DMS79 (cell line): ENCODE measurements around the gene CACNA2D1.

Source experiments
- DNase-seq: peaks from one replicate; lab custom pipeline; 2025; lab: John Stamatoyannopoulos, UW

Gene CACNA2D1

GRCh38 chr7:82284936-82285519, 158.5 kb downstream of the CACNA2D1 start:
- DNase-seq, result no peak

DNA sequence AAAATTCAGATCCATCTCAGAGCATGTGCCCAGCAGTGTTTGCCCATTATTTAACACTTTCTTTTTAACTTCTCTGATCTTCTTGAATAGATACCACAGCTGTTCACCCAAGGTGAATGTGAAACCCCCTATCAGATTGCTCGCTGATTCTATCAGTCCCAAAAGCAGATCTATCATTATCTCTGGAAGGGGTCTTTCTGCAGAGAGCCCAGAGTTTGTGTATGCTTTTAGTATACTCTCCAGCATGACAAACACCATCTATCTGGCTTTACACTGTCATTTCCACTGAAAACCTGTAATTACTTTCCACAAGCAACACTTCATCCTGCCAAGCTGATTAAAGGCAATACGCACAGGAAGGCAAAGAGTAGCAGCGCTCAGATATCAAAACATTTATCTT, 168.2 kb downstream of the CACNA2D1 start:
- no peak for DNase-seq

GRCh38 chr7:82274681-82275080, 168.9 kb downstream of the CACNA2D1 start:
- no peak for DNase-seq

- no peak for DNase-seq
Observed at GRCh38 chr7:82273886-82274285, 169.7 kb downstream of the CACNA2D1 start.

DNA sequence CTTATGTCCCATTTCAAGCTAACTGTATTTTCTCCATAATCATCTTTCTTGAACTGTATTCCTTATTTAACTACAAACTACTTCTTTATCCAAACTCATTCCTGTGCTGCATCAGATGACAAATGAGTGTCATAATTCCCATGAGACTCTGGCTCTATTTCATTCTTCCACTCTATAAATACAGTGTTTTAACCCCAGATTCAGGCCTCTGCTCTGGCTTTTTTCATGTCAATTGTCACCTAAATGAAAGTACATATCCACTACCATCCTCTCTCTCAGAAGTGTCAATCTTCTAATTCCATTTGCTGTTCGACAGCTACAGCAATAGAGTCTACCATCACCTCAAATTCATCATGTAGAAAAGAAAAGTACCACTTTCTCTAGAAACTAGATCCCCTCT, 172.7 kb downstream of the CACNA2D1 start:
- no peak for DNase-seq

DNA sequence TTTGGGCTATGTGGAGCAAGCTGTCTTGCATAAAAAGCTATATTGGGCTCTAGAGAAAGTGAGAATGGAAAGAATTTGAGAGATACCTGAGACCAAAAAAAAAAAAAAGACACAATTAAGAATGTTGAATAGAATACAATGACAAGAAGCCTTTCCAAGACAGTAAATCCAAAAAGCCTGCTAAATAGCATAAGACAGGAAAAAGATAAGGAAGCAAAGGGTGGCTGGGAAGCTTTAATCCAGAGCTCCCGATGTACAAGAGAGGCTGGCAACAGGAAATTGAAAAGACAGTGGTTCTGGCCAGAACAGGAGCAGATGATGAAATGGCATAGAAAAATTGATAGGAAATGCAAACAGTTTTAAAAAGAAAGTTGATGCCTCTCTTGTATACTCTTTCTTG, 174.9 kb downstream of the CACNA2D1 start:
- DNase-seq, result no peak

DNA sequence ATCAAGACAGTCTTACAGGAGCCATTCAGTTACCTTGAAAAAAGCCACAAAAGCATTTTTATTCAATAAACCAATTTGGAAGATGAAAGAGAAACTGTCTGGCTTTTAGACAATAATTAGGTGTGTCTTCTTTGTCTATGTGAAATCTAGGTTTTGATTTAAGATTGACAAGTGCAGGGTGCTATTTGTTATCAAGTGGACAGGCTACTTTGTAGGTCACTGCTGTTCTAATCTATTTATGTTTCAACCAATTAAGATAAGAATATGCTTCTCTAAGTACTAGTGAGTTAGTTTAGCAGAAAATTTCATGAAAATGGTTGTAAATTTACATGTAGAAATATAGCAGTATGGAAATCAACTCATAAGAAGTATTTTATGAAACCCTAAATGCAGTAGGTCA, 177.5 kb downstream of the CACNA2D1 start:
- DNase-seq, result no peak

DNA sequence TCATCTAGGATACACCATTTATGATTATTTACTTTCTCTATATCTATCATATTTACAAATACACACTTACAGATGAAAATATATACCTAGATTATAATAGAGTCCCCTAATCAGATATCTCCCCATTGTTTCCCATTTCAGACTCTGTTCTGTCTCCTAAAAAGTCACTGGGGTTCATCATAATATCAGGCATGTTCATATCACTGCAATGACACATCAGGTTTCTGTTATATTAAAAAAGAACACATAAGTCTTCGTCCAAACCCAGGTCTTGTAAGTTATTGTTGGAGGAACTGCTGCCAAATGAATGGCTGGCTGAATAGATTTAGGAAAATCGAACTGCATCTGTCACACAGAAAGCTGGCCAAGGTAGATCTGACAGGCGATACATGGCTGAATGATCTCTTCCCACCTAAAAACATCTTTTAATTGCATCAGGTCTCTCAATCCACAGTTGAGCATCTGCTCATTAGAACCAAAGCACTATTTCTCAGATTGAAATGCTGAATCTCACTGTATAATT, 178.7 kb downstream of the CACNA2D1 start:
- peak; percentile 7 for DNase-seq

- DNase-seq, result peak; percentile 19
Observed at GRCh38 chr7:82263920-82264782, 179.4 kb downstream of the CACNA2D1 start.

DNA sequence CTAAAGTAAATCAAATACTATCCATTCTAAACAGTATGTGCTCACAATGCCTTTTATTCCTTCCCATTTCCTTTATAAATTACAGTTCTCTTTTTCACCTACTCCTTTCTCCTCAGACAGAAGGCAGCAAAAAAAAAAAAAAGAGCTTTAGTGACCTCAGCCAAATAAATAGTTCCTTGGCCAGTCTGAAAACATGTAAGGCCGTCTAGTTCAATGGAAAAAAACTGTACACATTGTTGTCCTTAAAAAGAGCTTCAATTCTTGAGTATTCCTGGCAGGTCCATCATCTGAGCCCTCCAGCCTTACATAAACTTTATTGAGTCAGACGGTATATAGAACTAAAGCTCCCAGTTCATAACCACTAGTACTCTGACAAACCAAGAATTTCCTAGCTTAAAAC, 185.4 kb downstream of the CACNA2D1 start:
- no peak for DNase-seq

DNA sequence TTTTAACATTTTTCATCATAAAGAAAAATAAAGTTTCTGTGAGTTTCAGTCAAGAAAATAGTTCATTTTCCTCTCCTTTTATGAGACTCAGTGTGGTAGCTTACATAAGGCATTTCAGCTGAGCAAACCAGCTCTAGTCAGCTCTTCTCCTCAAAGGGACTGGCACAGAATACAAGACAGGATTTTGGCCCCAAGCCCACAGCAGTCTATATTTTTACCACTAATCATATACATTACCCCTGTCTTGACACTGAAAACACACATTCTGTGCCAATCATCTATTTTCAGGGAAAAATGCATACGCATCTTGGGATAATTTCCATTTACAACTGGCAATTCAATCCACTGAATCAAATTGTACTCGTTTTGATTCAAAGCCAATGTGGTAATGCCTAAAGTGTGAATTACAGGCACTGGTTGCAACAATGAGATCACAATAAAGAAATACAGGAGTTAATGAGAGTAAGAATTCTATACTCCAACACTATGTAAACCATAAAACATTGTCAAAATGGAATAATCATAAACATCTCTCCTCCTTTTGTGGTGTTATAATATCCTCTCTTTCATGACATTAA, 186.4 kb downstream of the CACNA2D1 start:
- DNase-seq, result no peak

DNA sequence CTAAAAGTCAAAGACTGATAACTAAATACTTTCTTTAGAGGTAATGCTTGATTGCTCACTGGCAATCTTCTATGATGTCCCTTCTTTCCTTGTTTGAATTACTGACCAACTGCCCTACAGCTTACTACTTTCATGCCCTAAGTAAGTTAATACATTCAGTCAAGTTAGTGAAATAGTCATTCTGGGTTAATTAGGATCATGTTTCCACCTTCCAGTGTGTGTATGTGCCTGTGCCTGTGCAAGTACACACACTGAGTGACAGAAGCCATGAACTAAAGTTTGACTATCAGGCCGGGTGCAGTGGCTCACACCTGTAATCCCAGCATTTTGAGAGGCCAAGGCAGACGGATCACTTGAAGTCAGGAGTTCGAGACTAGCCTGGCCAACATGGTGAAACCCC, 187.9 kb downstream of the CACNA2D1 start:
- DNase-seq, result no peak

DNA sequence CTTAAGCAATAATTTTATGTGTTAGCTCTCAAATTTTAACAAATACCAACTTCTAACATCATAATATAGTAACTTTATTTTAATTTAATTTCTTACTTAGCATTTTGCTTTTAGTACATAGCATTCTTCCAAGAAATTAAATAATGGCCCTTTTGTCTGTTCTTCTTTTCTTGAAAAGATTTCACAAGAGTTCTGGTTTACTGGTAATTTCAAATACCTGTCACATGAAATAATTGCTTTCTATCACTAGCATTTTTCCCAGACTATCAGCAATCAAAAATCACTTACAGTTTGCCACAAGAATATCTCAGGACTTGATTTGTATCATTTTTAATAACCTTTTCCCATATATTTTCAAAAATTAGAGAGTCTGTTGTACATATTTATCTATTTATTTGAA, 193.0 kb downstream of the CACNA2D1 start:
- DNase-seq, result no peak

GRCh38 chr7:82249979-82250378, 193.6 kb downstream of the CACNA2D1 start:
- DNase-seq, result no peak

DNA sequence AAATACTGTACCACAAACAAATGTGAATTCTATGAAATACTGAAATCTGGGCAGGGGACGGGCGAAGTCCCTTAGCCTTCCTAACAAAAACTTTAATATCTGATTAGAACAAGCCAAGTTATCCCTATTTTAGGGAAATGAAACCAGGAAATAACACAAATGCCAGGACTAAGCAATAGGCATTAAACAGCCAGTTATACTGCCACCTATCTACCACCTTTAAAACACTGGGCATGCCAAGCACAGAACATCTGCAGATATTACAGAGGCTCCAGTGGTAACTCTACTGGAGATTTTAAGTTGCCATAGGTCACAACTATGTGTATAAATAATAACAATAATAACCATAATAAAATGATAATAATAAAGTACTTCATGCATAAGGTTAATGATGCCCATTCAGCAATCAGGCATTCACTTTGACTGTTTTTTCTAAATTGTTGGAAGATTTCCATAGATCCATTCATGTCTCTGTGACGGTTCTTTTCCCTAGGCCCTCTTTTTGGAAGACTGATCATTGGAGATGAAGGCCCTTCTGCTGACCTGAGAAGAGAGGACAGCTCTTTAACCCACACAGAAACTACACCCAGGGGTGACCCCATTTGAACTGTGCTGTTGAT, 195.7 kb downstream of the CACNA2D1 start:
- no peak for DNase-seq

GRCh38 chr7:82244947-82245517, 198.5 kb downstream of the CACNA2D1 start:
- DNase-seq, result no peak

DNA sequence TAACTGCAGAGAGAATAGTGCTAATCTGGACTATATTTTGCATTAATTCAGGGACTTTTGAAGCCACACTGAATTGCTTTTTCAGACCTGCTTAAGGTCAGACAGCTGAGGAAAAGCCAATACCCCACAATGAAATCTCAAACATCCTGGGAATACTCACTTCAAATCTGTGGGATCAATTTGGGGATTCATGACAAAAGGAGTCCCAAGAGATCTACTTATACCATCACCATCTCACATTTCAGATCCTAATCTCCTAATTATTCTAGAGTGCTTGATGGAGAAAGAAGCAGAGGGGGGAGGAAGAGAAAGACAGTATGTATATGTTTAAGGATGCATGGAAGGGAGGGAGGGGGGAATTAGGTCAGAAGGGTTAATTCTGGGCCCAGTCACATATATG, 202.2 kb downstream of the CACNA2D1 start:
- no peak for DNase-seq

- no peak for DNase-seq
Observed at GRCh38 chr7:82235713-82236112, 207.9 kb downstream of the CACNA2D1 start.

DNA sequence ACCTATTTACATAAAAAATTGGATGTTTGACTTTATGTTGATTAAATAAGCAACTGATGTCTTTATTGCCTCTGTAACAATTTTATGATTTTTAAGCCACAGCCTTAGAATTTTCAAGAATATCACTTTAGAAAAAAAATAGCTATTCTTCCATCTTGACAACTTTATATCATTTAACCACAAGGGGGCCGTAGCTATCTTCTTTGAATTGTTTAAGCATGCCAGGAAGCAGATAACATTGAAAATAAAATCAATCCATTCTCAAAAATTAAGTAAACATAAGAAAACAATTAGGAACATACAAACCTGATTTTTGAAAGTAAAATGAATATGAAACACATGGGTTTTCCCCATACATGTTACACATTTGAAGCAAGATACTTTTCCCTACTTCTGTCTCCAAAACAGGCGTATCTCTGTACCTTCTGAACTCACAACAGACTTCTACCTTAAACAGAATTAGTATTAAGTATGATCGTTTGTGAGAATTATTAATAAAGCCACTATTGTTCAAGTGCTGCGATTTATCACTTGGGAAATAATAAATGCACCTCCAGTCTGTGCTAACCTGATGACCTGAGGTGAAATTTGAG, 209.0 kb downstream of the CACNA2D1 start:
- DNase-seq, result no peak

DNA sequence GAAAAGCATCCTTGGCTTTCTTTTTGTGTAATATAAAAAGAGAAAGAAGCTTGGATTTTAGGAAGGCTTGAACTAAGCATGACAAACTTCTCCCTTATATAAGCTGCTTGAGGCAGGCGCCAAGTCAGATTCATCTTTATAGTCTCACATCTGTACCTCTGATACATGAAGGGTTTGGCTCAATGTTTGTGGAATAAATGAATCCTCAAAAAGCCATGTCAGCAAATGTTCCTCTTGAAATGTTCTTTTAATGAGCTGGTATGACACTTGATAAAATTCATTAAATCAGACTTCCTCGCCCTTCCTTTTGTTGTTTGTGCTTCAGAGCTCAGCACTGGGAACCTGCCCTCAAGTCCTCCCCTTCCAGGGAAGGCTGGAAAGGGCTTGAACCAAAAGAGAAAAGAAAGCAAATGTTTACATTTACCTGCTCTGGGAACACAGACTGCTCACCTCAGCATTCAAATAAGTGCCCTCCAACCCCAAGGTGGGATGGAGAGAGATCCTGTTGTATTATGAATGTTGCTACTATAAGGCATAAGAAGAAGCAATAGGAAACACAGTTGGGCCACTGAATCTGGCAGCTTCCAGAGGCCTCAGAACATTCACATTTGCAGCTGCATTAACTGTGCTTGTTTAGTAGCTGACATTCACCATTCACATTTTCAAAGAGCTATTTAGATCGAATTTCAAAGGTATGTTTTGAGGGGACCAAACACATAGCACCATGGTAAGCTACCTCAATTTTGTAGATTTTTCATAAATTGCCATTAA, 212.6 kb downstream of the CACNA2D1 start:
- peak; percentile 55 for DNase-seq

DNA sequence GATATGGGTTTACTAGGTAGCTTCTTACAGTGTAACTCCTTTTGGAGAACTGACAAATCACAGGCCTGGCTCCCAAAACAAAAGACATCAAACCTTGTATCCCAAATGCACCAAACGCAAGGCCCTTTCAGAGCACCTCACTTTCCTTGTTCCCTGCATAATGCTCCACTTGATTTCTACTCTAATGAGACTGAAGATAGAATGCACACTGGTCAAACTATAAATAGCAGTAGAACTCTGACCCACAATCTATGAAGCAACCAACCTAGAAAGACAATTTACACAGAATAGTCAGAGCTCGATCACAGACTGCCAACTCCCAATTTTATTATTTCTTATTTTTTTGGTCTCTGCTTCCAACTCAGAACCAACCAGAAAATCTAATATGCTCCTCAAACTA, 214.4 kb downstream of the CACNA2D1 start:
- no peak for DNase-seq
